NCI-H1105 treated with DMSO at 0.1 percent for 48 hours (cell line): ENCODE results near the gene EPB41L2.
"Not testable (repeated sequence)": the region's sequence is repeated elsewhere in the genome, so short reads cannot be mapped to it uniquely, and the experiment has no call there.

Source experiments
- DNase-seq: peaks from one replicate; lab custom pipeline; 2025; lab: John Stamatoyannopoulos, UW

EPB41L2 gene

GRCh38 chr6:130945401-130945919 is 117.6 kb downstream of the EPB41L2 start:
- no peak for DNase-seq

GRCh38 chr6:130944486-130944885 is 118.6 kb downstream of the EPB41L2 start:
- DNase-seq = no peak

- no peak for DNase-seq
Measured at GRCh38 chr6:130943738-130944137, 119.3 kb downstream of the EPB41L2 start.

GRCh38 chr6:130942752-130943151 is 120.3 kb downstream of the EPB41L2 start:
- not testable (repeated sequence) for DNase-seq

GRCh38 chr6:130937942-130938604 is 125.0 kb downstream of the EPB41L2 start:
- DNase-seq = no peak

- no peak for DNase-seq
Measured at GRCh38 chr6:130936933-130937332, 126.1 kb downstream of the EPB41L2 start.

- DNase-seq = no peak
Measured at GRCh38 chr6:130935978-130936377, 127.1 kb downstream of the EPB41L2 start.

GRCh38 chr6:130934848-130935585 is 128.0 kb downstream of the EPB41L2 start:
- DNase-seq = no peak

- no peak for DNase-seq
Measured at GRCh38 chr6:130933712-130934200, 129.3 kb downstream of the EPB41L2 start.

GRCh38 chr6:130932921-130933320 is 130.1 kb downstream of the EPB41L2 start:
- DNase-seq = no peak

- DNase-seq = no peak
Measured at GRCh38 chr6:130932438-130932837, 130.6 kb downstream of the EPB41L2 start.

- DNase-seq = no peak
Measured at GRCh38 chr6:130931683-130932082, 131.4 kb downstream of the EPB41L2 start.

- DNase-seq = no peak
Measured at GRCh38 chr6:130929036-130929678, 133.9 kb downstream of the EPB41L2 start.

GRCh38 chr6:130928158-130928912 is 134.7 kb downstream of the EPB41L2 start:
- no peak for DNase-seq

GRCh38 chr6:130927305-130927704 is 135.7 kb downstream of the EPB41L2 start:
- DNase-seq = no peak

GRCh38 chr6:130923350-130923749 is 139.7 kb downstream of the EPB41L2 start:
- no peak for DNase-seq

- DNase-seq = no peak
Measured at GRCh38 chr6:130922922-130923321, 140.1 kb downstream of the EPB41L2 start.

GRCh38 chr6:130920969-130921368 is 142.1 kb downstream of the EPB41L2 start:
- no peak for DNase-seq

GRCh38 chr6:130918171-130918570 is 144.9 kb downstream of the EPB41L2 start:
- no peak for DNase-seq

GRCh38 chr6:130915606-130916005 is 147.4 kb downstream of the EPB41L2 start:
- DNase-seq = not testable (repeated sequence)

GRCh38 chr6:130913120-130913519 is 149.9 kb downstream of the EPB41L2 start:
- DNase-seq = no peak

- peak; percentile 4 for DNase-seq
Measured at GRCh38 chr6:130912434-130912833, 150.6 kb downstream of the EPB41L2 start.
